Measurements from ENCODE around the gene HPCA. TPM values are rescaled to one million over a fixed set of nuclear protein-coding genes. Genes with fewer than 3 reads are reported as not detected.

The HPCA gene
- total RNA-seq, 1 donor = not detected

DNA sequence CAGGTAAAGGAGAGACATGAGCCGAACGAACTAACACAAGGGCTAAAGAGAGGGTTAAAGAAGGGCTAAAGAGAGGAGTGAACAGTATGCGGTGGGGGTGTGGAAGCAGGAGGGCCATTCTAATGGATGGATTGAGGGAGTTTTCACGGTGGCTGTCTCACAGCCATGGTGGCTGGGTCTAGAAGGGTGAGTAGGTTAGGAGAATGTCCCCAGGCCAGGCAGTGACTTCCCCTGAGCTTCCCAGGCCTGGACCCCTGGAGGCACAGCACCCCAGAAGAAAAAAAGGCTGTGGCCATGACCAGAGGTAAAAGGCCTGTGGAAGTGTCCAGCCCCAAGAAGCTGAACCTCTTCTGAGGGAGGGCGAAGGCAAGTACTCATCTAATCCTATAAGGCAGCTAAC lies 19.1 kb upstream of the HPCA start:
- DNase-seq (ENCODE audit: low read depth) = no peak
- H3K4me3 ChIP-seq (ENCODE audit: low read depth, low read length) = no peak overlapping the region
- TF ChIP-seq, protein P1, sequence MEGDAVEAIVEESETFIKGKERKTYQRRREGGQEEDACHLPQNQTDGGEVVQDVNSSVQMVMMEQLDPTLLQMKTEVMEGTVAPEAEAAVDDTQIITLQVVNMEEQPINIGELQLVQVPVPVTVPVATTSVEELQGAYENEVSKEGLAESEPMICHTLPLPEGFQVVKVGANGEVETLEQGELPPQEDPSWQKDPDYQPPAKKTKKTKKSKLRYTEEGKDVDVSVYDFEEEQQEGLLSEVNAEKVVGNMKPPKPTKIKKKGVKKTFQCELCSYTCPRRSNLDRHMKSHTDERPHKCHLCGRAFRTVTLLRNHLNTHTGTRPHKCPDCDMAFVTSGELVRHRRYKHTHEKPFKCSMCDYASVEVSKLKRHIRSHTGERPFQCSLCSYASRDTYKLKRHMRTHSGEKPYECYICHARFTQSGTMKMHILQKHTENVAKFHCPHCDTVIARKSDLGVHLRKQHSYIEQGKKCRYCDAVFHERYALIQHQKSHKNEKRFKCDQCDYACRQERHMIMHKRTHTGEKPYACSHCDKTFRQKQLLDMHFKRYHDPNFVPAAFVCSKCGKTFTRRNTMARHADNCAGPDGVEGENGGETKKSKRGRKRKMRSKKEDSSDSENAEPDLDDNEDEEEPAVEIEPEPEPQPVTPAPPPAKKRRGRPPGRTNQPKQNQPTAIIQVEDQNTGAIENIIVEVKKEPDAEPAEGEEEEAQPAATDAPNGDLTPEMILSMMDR (IDR thresholded peaks at IDR 0.05; ENCODE audit: insufficient read depth, low read length) = no peak

DNA sequence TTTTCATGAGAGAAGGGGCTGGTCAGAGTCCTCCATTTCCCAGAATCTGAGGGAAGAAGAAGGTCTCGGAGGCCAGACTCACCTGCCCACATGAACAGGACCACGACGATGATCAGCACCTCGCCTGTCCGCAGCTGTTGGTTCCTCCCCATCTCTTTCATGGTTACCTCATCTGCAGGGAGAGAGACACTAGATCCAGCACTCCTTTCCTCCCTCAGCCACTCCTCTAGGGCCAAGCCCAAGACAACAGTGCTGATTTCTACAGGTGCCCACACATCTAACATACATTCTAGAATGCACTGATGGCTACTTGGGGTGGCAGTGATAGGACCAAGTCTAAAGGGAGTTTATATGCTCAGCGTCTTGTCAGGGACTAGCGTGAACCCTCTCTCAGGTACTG lies 18.6 kb upstream of the HPCA start:
- H3K4me3 ChIP-seq (ENCODE audit: low read depth, low read length) = no peak overlapping the region
- DNase-seq (ENCODE audit: low read depth) = no peak
- TF ChIP-seq, protein P1 (IDR thresholded peaks at IDR 0.05; ENCODE audit: insufficient read depth, low read length) = no peak

DNA sequence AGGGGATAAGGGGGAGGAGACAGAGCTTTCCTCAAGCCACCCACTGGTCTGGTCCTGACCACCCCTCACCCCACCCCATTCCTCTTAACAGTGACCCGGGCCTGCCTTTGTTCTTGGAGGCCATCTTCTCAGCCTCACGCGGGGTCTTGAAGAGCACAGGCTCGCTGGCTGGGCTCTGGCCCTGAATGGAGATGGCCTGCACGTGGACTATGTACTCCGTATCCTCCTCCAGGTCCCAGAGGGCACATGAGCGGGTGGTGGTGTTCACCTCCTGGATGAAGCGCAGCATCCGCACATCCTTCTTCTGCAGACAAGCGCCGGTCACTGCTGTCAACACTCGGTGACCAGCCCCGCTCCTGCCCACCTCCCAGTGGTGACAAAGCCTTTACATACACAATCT lies 18.2 kb upstream of the HPCA start:
- TF ChIP-seq, protein P1 (IDR thresholded peaks at IDR 0.05; ENCODE audit: insufficient read depth, low read length) = no peak
- no peak for DNase-seq (ENCODE audit: low read depth)
- no peak overlapping the region for H3K4me3 ChIP-seq (ENCODE audit: low read depth, low read length)

DNA sequence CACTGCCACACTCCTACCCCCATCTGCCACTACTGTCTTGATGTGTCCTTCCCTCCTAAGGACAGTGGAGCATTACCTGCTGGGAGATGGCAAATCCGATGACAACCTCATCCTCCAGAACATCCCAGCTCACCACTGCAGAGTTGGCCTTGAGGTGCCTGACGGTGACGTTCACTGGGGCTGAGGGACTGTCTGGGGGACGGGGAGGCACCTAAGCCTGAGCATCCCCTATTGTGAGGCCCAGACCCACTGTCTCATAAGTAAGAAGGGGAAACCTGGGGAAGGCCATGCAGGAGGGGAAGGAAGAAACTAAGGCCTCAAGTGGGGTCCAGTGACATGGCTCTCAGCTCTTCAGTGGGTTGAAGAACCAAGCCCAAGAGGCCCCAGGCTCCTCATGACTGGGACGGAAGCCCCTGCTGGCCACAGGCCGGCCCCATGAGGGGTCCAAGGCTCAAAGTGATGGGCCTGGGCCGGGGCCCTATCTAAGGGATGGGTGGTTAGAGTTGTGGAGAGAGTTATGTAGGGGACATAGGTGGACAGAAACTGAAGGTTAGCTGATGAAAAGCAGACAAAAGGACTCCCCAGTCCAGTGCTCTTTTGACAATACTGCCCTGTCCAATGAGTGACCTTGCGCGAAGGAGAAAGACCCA lies 17.4 kb upstream of the HPCA start:
- no peak for DNase-seq (ENCODE audit: low read depth)
- TF ChIP-seq, protein P1 (IDR thresholded peaks at IDR 0.05; ENCODE audit: insufficient read depth, low read length) = no peak
- H3K4me3 ChIP-seq (ENCODE audit: low read depth, low read length) = no peak overlapping the region

DNA sequence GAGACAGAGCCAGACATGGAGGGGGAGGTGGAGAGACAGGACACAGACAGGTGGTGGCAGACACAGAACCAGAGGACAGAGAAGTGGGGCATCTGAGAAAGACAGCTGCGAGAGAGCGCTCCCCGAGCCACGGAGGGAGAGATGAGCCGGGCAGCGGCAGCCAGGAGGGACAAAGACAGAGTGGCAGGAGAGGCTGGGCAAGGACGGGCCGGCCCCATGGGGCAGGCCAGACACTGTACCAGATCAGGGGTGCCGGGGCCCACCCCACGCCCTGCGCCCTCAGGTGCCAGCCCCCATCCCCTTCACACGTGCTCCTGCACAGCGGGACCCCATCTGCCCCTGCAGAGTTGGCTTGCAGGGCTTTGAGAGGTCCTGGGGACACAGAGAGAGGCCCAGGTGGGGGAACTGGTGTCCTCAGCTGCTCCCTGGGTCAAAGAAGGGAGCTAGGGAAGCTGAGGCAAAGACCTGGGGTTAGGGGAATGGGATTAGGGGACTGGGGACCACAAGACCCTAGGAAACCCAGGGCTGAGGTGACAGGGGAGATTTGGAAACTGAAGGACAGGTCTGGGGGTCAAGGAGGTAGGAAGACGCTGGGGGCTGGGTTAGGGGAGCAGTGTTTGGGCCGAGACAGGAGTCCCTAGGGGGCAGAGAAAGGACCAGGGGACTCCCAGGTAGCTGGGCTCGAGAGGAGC lies 16.2 kb upstream of the HPCA start:
- TF ChIP-seq, protein P1 (IDR thresholded peaks at IDR 0.05; ENCODE audit: insufficient read depth, low read length) = no peak
- peak overlapping the region; percentile 35 for H3K4me3 ChIP-seq (ENCODE audit: low read depth, low read length)
- DNase-seq (ENCODE audit: low read depth) = no peak

DNA sequence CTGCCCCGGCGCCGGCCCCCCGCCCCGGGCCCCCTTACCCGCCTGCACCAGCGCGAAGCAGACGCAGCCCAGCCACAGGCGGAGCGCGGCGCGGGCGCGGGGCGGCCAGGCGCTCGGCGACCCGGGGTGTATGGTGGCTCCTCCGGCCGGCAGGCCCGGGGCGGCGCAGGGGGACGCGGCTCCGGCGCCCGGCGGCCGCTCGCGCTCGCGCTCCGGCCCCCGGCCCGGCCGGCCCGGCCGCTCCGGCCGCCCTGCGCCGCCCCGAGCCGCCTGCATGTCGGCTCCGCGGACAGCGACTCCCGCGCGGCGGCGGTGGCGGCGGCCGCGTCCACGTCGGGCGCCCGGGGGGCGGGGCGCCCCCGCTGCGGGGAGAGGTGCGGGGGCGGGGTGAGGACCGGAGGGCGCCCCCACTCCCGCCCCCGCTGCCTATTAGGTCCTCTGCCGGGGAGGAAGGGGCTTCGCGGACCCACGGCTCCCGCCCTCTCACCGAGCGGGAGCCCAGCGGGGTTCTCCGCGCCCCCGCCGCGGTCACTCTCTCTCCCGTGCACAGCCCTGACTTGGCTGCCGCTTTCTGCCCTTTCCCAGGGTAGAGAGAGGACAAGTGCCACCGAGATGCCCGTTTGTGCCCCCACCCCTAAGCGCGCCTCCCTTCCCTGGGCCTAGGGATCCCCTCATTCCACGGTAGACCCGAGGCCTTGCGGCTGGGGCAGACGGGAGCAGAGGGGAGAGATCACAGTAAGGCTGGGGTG lies 15.5 kb upstream of the HPCA start, which contains the start of gene FNDC5:
TSS of gene FNDC5 (minus strand) at position 298 of the 749 bp plus-strand sequence.
- DNase-seq (ENCODE audit: low read depth) = no peak
- TF ChIP-seq, protein P1 (IDR thresholded peaks at IDR 0.05; ENCODE audit: insufficient read depth, low read length) = no peak
- H3K4me3 ChIP-seq (ENCODE audit: low read depth, low read length) = peak within 1 kb of the TSS; percentile 54
